Measurements from ENCODE around the gene TRMT112.

Gene TRMT112

DNA sequence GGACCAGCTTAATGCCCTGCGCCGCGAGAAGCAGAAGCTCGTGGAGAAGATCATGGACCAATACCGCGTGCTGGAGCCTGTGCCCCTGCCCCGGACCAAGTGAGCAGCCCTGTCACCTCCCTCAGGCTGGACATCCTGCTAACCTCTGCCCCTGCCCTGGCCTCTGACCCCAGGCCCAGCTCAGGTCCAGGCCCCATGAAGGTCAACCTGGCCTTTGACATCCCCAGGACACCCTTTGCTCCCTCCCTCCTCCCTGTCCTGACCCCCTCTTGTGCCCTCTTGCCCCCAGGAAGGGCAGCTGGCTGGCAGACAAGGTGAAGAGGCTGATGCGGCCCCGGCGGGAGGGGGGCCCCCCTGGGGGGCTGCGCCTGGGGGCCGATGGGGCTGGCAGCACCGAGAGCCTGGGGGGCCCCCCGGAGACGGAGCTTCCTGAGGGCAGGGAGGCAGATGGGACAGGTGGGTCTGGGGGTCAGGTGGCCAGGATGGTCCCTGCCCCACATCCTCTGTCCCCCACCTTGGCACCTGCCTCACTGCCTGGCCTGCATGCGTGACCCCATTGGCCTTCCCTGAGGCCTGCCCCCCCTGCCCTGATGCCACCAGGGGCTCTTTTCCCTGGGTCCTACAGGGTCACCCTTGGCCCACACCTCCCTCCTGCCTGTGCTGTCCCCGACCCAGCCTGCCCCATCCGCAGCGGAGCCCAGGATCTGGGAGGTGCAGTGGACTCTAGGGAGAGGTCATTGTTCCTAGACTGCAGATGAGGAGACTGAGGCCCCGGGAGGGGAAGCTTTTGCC lies 36.6 kb upstream of the TRMT112 start:
- TF ChIP-seq, protein P1, sequence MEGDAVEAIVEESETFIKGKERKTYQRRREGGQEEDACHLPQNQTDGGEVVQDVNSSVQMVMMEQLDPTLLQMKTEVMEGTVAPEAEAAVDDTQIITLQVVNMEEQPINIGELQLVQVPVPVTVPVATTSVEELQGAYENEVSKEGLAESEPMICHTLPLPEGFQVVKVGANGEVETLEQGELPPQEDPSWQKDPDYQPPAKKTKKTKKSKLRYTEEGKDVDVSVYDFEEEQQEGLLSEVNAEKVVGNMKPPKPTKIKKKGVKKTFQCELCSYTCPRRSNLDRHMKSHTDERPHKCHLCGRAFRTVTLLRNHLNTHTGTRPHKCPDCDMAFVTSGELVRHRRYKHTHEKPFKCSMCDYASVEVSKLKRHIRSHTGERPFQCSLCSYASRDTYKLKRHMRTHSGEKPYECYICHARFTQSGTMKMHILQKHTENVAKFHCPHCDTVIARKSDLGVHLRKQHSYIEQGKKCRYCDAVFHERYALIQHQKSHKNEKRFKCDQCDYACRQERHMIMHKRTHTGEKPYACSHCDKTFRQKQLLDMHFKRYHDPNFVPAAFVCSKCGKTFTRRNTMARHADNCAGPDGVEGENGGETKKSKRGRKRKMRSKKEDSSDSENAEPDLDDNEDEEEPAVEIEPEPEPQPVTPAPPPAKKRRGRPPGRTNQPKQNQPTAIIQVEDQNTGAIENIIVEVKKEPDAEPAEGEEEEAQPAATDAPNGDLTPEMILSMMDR (IDR thresholded peaks at IDR 0.05), result no peak
- Histone ChIP-seq H3K4me1 (ENCODE audit: control insufficient read depth in 1 of 2, insufficient read depth in 1 of 2, low read depth in 1 of 2, low read length in 1 of 2) (peaks cover 13 to 16% of the 10 kb centered on the region in 2 experiments), H3K27ac (no peak overlapping the region), H3K27me3 (no peaks in the 10 kb centered on the region), H3K4me3 (ENCODE audit: low read depth in 1 of 2, low read length in 1 of 2) (no peak overlapping the region), H3K36me3 (peaks cover 93% of the 10 kb centered on the region), H3K9me3 (no peaks in the 10 kb centered on the region)

DNA sequence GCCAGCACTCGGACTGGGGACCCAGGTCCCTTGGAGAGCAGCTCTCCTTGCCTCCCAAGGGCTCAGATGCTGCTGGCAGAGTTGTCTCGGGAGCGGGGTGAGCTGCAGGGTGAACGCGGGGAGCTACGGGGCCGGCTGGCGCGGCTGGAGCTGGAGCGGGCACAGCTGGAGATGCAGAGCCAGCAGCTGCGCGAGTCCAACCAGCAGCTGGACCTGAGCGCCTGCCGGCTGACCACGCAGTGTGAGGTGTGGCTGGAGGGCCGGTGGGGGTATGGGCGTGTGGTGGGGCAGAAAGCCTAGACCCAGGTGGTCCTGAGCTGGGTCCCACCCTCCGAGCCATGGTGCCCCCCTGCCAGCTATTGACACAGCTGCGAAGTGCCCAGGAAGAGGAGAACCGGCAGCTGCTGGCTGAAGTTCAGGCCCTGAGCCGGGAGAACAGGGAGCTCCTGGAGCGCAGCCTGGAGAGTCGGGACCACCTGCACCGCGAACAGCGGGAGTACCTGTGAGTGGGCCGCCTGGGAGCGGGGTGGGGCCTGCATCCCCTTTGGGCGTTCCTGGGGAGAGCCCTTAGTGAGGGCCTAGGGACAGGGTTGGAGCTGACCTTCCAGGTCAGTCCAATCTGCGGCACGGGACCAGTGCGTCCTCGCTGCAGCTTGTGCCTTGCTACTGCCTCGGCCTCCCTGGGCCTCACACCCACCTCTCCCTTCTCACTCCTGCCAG lies 35.8 kb upstream of the TRMT112 start:
- Histone ChIP-seq H3K4me3 (ENCODE audit: low read depth in 1 of 2, low read length in 1 of 2) (no peak overlapping the region), H3K27ac (no peak overlapping the region), H3K9me3 (no peaks in the 10 kb centered on the region), H3K36me3 (peaks cover 100% of the 10 kb centered on the region), H3K27me3 (no peaks in the 10 kb centered on the region), H3K4me1 (ENCODE audit: control insufficient read depth in 1 of 2, insufficient read depth in 1 of 2, low read depth in 1 of 2, low read length in 1 of 2) (peaks cover 6 to 9% of the 10 kb centered on the region in 2 experiments)
- TF ChIP-seq, protein P1 (IDR thresholded peaks at IDR 0.05), result no peak

DNA sequence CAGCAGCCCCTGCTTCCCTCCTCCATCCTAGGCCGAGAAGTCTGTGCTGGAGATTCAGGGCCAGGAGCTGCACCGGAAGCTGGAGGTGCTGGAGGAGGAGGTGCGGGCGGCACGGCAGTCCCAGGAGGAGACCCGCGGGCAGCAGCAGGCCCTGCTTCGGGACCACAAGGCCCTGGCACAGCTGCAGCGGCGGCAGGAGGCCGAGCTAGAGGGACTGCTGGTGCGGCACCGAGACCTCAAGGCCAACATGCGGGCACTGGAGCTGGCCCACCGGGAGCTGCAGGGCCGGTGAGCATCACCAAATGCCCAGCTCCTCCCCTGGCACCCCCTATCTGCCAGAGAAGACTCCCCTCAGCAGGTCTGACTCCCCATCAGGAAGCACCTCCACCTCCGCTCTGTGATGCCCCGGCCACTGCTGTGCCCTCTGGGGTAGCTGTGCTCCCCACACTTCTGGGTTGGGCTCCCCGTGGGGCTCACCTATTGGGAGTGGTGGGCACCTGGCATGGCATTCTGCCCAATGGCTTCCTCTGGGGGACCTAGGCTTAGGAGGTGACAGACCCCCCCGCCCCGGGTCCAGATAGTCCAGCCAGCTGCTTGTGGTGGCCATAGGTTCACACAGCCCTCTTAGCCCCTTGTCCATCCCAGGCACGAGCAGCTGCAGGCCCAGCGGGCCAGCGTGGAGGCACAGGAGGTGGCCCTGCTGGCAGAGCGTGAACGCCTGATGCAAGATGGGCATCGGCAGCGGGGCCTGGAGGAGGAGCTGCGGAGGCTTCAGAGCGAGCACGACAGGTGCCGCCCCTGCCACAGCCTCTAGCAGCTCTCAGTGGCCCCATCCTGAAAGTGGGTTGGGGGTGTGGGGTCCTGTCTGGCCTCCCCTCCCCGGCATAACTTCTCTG lies 35.0 kb upstream of the TRMT112 start:
- no peaks in the 10 kb centered on the region for H3K27me3 ChIP-seq
- H3K4me1 ChIP-seq (ENCODE audit: control insufficient read depth in 1 of 2, insufficient read depth in 1 of 2, low read depth in 1 of 2, low read length in 1 of 2), result peaks cover 4 to 10% of the 10 kb centered on the region in 2 experiments
- H3K4me3 ChIP-seq (ENCODE audit: low read depth in 1 of 2, low read length in 1 of 2), result no peak overlapping the region
- H3K27ac ChIP-seq, result no peak overlapping the region
- H3K36me3 ChIP-seq, result peaks cover 100% of the 10 kb centered on the region
- TF ChIP-seq, protein P1 (IDR thresholded peaks at IDR 0.05), result no peak
- no peaks in the 10 kb centered on the region for H3K9me3 ChIP-seq

DNA sequence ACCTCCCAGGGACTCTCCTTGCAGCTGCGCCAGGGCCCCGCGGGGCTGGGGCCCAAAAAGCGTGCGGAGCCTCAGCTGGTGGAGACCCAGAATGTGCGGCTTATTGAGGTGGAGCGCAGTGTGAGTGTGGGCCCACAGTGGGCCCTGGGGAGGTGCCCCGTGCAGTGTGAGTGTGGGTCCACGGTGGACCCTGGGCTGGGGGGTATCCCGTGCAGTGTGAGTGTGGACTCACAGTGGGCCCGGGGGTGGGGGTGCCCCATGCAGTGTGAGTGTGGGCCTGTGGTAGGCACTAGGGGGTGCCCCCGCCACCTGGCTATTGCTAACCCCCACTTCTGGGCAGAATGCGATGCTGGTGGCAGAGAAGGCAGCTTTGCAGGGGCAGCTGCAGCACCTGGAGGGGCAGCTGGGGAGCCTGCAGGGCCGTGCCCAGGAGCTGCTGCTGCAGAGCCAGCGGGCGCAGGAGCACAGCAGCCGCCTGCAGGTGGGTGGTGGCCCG lies 33.8 kb upstream of the TRMT112 start:
- TF ChIP-seq, protein P1 (IDR thresholded peaks at IDR 0.05), result no peak
- peaks cover 95% of the 10 kb centered on the region for H3K36me3 ChIP-seq
- no peak overlapping the region for H3K27ac ChIP-seq
- H3K4me3 ChIP-seq (ENCODE audit: low read depth in 1 of 2, low read length in 1 of 2), result no peak overlapping the region
- H3K9me3 ChIP-seq, result no peaks in the 10 kb centered on the region
- no peaks in the 10 kb centered on the region for H3K27me3 ChIP-seq
- H3K4me1 ChIP-seq (ENCODE audit: control insufficient read depth in 1 of 2, insufficient read depth in 1 of 2, low read depth in 1 of 2, low read length in 1 of 2), result peaks cover 10 to 17% of the 10 kb centered on the region in 2 experiments

DNA sequence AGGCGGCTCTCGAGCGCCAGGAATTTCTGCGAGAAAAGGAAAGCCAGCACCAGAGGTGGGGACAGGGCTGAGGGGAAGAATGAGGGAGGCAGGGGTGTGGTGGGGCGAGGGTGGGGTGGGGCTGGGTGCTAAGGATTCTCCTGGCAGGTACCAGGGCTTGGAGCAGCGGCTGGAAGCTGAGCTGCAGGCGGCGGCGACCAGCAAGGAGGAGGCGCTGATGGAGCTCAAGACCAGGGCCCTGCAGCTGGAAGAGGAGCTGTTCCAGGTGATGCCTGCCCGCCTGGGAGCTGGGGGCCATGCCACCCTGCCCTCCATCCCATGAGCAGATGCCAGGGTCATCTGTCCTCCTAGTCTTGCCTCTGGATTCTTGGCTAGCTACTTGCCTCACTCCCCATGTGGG lies 32.0 kb upstream of the TRMT112 start:
- H3K36me3 ChIP-seq, result peaks cover 95% of the 10 kb centered on the region
- H3K9me3 ChIP-seq, result no peaks in the 10 kb centered on the region
- TF ChIP-seq, protein P1 (IDR thresholded peaks at IDR 0.05), result no peak

More for the DNA sequence above, 32.0 kb upstream of the TRMT112 start:
- Histone ChIP-seq H3K4me3 (ENCODE audit: low read depth in 1 of 2, low read length in 1 of 2) (no peak overlapping the region), H3K4me1 (ENCODE audit: control insufficient read depth in 1 of 2, insufficient read depth in 1 of 2, low read depth in 1 of 2, low read length in 1 of 2) (peaks cover 19 to 29% of the 10 kb centered on the region in 2 experiments), H3K27ac (no peak overlapping the region), H3K27me3 (no peaks in the 10 kb centered on the region)

Data from neutrophil (primary cell).